Fibroblast of lung (primary cell): Measurements from ENCODE around the gene FMNL3. TPM values are rescaled to one million over a fixed set of nuclear protein-coding genes. Genes with fewer than 3 reads are reported as not detected.

Source experiments
- DNase-seq, 2 donors: peaks; one replicate each; pipeline versions ENCODE4 v3.0.0 to v3.0.0-alpha.2; 2010; ENCODE audit warnings: low read depth in 2 of 2
- H2AFZ ChIP-seq: 2 replicates; pipeline ENCODE4 v1.5.1; 2012; ENCODE audit warnings: low read length, control low read depth, inconsistent platforms
- H3K27ac ChIP-seq: 2 replicates; pipeline ENCODE4 v1.5.1; 2011; ENCODE audit warnings: low read length, control low read depth; ENCODE audit not compliant: insufficient read depth
- H3K27me3 ChIP-seq: 2 replicates; pipeline ENCODE4 v1.5.1; 2011; ENCODE audit warnings: mild to moderate bottlenecking, low read length; ENCODE audit not compliant: control insufficient read depth, insufficient read depth
- H3K36me3 ChIP-seq: 2 replicates; pipeline ENCODE4 v1.5.1; 2011; ENCODE audit warnings: low read length; ENCODE audit not compliant: control insufficient read depth, insufficient read depth
- H3K4me1 ChIP-seq: 2 replicates; pipeline ENCODE4 v1.5.1; 2011; ENCODE audit warnings: low read length; ENCODE audit not compliant: control insufficient read depth, insufficient read depth; ENCODE audit errors: extremely low read depth
- H3K4me2 ChIP-seq: 2 replicates; pipeline ENCODE4 v1.5.1; 2011; ENCODE audit warnings: low read length, control low read depth; ENCODE audit not compliant: insufficient read depth; ENCODE audit errors: extremely low read depth
- H3K4me3 ChIP-seq, 4 experiments: fragments of 200-600 bp in 1 of 4; sonication (generic) in 1 of 4; replicated peaks in 1 of 4; 2 replicates each; pipeline ENCODE4 v1.5.1; 2011 to 2016; ENCODE audit warnings: low read length in 4 of 4, low read depth in 3 of 4, mild to moderate bottlenecking in 3 of 4, control low read depth in 2 of 4, inconsistent platforms in 1 of 4, mixed read lengths in 1 of 4; ENCODE audit not compliant: insufficient read depth in 1 of 4; ENCODE audit errors: control extremely low read depth in 1 of 4
- H3K79me2 ChIP-seq: 2 replicates; pipeline ENCODE4 v1.5.1; 2012; ENCODE audit warnings: mild to moderate bottlenecking, low read length, inconsistent platforms; ENCODE audit not compliant: control insufficient read depth, insufficient read depth
- H3K9ac ChIP-seq: 2 replicates; pipeline ENCODE4 v1.5.1; 2011; ENCODE audit warnings: mild to moderate bottlenecking, low read length, control low read depth; ENCODE audit not compliant: insufficient read depth
- H3K9me3 ChIP-seq: 2 replicates; pipeline ENCODE4 v1.5.1; 2012; ENCODE audit warnings: low read depth, low read length; ENCODE audit not compliant: control insufficient read depth, insufficient read depth
- H4K20me1 ChIP-seq: 2 replicates; pipeline ENCODE4 v1.5.1; 2011; ENCODE audit warnings: low read length; ENCODE audit not compliant: control insufficient read depth, insufficient read depth; ENCODE audit errors: extremely low read depth
- EZH2 ChIP-seq: IDR thresholded peaks from 2 replicates; pipeline ENCODE4 v1.5.1; 2012; ENCODE audit warnings: low read length, control low read depth, mild to moderate bottlenecking; ENCODE audit errors: missing control alignments
- polyA plus RNA-seq, 2 donors: library from polyadenylated mRNA; depleted of rRNA in 1 of 2; stranded (reverse) in 1 of 2; unstranded in 1 of 2; fragments of >200 nt; gene quantifications; 2 replicates each; pipeline ENCODE4 v1.2.1, GENCODE V29; 2011 to 2012; ENCODE audit warnings: missing spikeins in 1 of 2
- total RNA-seq: library from RNA; depleted of rRNA; stranded (reverse); fragments of >200 nt; gene quantifications from 2 replicates; pipeline ENCODE4 v1.2.1, GENCODE V29; 2014
- TF ChIP-seq, protein P1 (sequence below), 2 donors: IDR thresholded peaks in 1 of 2; conservative IDR thresholded peaks in 1 of 2; 1 replicate in 1 of 2; 2 replicates in 1 of 2; pipeline ENCODE4 v1.5.1; 2011 to 2012; ENCODE audit warnings: low read length in 2 of 2, control low read depth in 1 of 2, inconsistent platforms in 1 of 2, low read depth in 1 of 2, mild to moderate bottlenecking in 1 of 2

The FMNL3 gene
- total and polyA plus RNA-seq, 2 donors (not counting 1 experiment from before 2014, with no cell fraction given) = 15.0 to 22.5 TPM

DNA sequence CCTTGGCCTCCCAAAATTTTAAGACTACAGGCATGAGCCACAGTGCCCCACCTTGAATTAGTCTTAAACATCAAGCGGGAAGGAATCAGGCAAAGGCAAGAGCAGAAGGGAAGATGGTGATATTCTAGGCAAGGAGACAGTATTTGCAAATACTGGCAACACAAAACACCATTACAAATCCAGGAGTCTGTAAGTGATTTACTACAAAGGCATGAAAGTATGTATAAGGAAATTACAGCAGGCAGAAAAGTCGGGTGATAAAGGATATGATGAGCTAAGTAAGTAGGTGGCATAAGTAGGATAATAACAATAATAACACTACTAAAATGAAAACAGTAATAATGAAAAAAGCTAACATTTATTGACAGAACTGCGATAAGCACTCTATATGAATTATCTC is 28.5 kb downstream of the FMNL3 start:
- no peak overlapping the region for H3K9ac ChIP-seq
- H3K4me1 ChIP-seq = peaks cover 14% of the 10 kb centered on the region
- H2AFZ ChIP-seq = no peak overlapping the region
- H4K20me1 ChIP-seq = no peaks in the 10 kb centered on the region
- no peaks in the 10 kb centered on the region for H3K27me3 ChIP-seq
- H3K79me2 ChIP-seq = peaks cover 2% of the 10 kb centered on the region
- H3K4me3 ChIP-seq = no peak overlapping the region
- no peak overlapping the region for H3K4me2 ChIP-seq
- H3K9me3 ChIP-seq = no peaks in the 10 kb centered on the region
- H3K27ac ChIP-seq = no peak overlapping the region
- TF ChIP-seq, protein P1, sequence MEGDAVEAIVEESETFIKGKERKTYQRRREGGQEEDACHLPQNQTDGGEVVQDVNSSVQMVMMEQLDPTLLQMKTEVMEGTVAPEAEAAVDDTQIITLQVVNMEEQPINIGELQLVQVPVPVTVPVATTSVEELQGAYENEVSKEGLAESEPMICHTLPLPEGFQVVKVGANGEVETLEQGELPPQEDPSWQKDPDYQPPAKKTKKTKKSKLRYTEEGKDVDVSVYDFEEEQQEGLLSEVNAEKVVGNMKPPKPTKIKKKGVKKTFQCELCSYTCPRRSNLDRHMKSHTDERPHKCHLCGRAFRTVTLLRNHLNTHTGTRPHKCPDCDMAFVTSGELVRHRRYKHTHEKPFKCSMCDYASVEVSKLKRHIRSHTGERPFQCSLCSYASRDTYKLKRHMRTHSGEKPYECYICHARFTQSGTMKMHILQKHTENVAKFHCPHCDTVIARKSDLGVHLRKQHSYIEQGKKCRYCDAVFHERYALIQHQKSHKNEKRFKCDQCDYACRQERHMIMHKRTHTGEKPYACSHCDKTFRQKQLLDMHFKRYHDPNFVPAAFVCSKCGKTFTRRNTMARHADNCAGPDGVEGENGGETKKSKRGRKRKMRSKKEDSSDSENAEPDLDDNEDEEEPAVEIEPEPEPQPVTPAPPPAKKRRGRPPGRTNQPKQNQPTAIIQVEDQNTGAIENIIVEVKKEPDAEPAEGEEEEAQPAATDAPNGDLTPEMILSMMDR (conservative IDR thresholded peaks at IDR 0.05 in 1 of 2, IDR thresholded peaks at IDR 0.05 in 1 of 2; ENCODE audit: low read depth in 1 of 2, low read length in 2 of 2) = no peak
- no peak for TF ChIP-seq EZH2
- H3K36me3 ChIP-seq = no peaks in the 10 kb centered on the region
- peak in 1 of 2 donors; percentile 50 for DNase-seq

DNA sequence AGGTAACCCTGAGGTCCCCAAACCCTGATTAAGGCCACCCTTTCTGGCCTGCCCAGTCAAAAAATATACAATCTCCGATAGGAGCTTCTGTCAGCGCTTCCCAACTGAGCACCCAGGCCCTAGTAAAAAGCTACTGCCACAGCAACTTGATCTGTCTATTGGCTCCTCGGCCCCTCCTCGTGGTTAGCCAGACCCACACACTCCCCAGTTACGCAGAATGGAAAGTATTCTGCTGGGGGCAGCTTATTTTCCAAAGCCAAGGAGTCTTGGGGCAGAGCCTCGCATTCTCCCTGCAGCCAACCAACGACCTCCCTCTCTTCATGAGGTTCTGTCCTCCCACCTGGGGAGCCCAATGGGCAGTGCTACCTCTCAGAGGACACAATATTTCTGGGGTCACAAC is 32.1 kb downstream of the FMNL3 start:
- H4K20me1 ChIP-seq = no peaks in the 10 kb centered on the region
- no peaks in the 10 kb centered on the region for H3K36me3 ChIP-seq
- no peak overlapping the region for H2AFZ ChIP-seq
- H3K9me3 ChIP-seq = no peaks in the 10 kb centered on the region
- H3K4me2 ChIP-seq = no peak overlapping the region
- H3K4me3 ChIP-seq = no peak overlapping the region
- peaks cover 10% of the 10 kb centered on the region for H3K79me2 ChIP-seq
- DNase-seq = peak in 1 of 2 donors; percentile 84
- TF ChIP-seq, protein P1 (conservative IDR thresholded peaks at IDR 0.05 in 1 of 2, IDR thresholded peaks at IDR 0.05 in 1 of 2; ENCODE audit: low read depth in 1 of 2, low read length in 2 of 2) = no peak
- H3K27ac ChIP-seq = peak overlapping the region; percentile 79
- H3K27me3 ChIP-seq = no peaks in the 10 kb centered on the region
- no peak overlapping the region for H3K9ac ChIP-seq
- H3K4me1 ChIP-seq = peaks cover 23% of the 10 kb centered on the region

DNA sequence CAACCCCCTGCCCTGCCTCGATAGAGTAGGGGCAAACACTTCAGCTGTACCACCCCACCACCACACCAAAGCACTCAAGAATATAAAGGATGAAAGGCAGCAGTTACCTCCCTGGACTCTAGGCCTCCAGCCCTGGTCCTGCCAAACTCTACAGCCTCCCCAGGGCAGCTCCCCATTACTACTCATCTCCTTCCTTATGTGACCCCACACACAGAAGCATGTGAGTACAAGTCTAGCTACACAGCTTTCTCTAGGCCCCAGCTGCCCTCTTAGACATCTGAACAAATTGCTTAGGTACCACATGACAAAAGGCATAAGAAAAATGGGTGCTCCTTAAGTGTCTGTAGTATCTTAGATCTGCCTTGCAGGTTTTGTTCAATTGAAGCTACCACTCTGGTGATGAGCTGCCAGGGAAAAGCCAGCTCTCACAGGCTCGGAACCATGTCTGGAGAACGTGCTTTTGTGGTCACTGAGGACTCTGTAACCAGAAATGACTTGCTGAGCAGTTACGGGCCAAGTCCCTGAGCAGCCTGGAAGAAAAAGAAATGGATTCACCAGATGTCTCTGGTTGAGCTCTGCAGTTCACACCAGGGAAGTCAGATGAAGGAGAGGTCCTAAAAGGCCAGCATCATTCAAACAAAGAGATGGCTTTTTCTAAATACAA is 32.8 kb downstream of the FMNL3 start:
- no peaks in the 10 kb centered on the region for H4K20me1 ChIP-seq
- H3K9me3 ChIP-seq = no peaks in the 10 kb centered on the region
- no peaks in the 10 kb centered on the region for H3K36me3 ChIP-seq
- H3K9ac ChIP-seq = peak overlapping the region; percentile 21
- H3K79me2 ChIP-seq = peaks cover 10% of the 10 kb centered on the region
- peaks cover 23% of the 10 kb centered on the region for H3K4me1 ChIP-seq
- no peak overlapping the region for H3K4me3 ChIP-seq
- H3K27me3 ChIP-seq = no peaks in the 10 kb centered on the region
- H3K4me2 ChIP-seq = peak overlapping the region; percentile 76
- peak overlapping the region; percentile 79 for H3K27ac ChIP-seq
- TF ChIP-seq, protein P1 (conservative IDR thresholded peaks at IDR 0.05 in 1 of 2, IDR thresholded peaks at IDR 0.05 in 1 of 2; ENCODE audit: low read depth in 1 of 2, low read length in 2 of 2) = no peak
- no peak for TF ChIP-seq EZH2
- H2AFZ ChIP-seq = peak overlapping the region; percentile 24
- DNase-seq = peak; percentile 40 to 69
